Breast epithelium (tissue), 3 donors: Measurements from ENCODE around the gene CLDN18.

ENCODE experiments used
- CTCF ChIP-seq, 3 donors: fragments of 450-650 bp; IDR thresholded peaks; one replicate each; pipeline ENCODE4 v1.5.1; 2016 to 2017; ENCODE audit warnings: antibody characterized with exemption in 3 of 3, mild to moderate bottlenecking in 3 of 3, moderate library complexity in 3 of 3
- POLR2A ChIP-seq: fragments of 450-650 bp; IDR thresholded peaks from one replicate; pipeline ENCODE4 v1.6.1; 2016; ENCODE audit warnings: antibody characterized with exemption, mild to moderate bottlenecking, moderate library complexity

- TF ChIP-seq POLR2A = no peak
- no peak for TF ChIP-seq CTCF (IDR thresholded peaks at IDR 0.05)
Measured at GRCh38 chr3:138012526-138012925, 2.6 kb downstream of the CLDN18 start.
